H1 (cell line): ENCODE data around the gene ACTN4. TPM values are rescaled to one million over a fixed set of nuclear protein-coding genes. Genes with fewer than 3 reads are reported as not detected.

Source experiments
- CTCF ChIA-PET: fragments of 300-600 bp; sonication (Branson Sonifier 250); formaldehyde crosslinking; loops from one replicate; lab custom pipeline; 2021; ENCODE audit not compliant: partially characterized antibody; lab: Charles Lee
- POLR2A ChIA-PET: fragments of 300-600 bp; sonication (Branson Sonifier 250); formaldehyde crosslinking; loops from one replicate; lab custom pipeline; 2021; ENCODE audit warnings: inconsistent platforms; ENCODE audit not compliant: partially characterized antibody; lab: Charles Lee
- DNase-seq, 2 experiments: peaks; one replicate each; pipeline versions ENCODE4 v3.0.0 to v3.0.0-alpha.2; 2010 to 2022; ENCODE audit warnings: low spot score in 2 of 2, low read depth in 1 of 2, mixed read lengths in 1 of 2
- FAIRE-seq: peaks from 2 replicates; lab custom pipeline; 2011; peaks lifted over from hg19 to GRCh38; lab: Jason Lieb, UNC
- H2AFZ ChIP-seq: 2 replicates; pipeline ENCODE4 v1.8.1; 2012; ENCODE audit warnings: low read length, inconsistent platforms
- H2AK5ac ChIP-seq: 2 replicates; pipeline ENCODE4 v1.6.1; 2013; ENCODE audit warnings: low read depth, low read length
- H2BK120ac ChIP-seq: replicated peaks from 2 replicates; pipeline ENCODE3; 2013; ENCODE audit warnings: low read depth, low read length, inconsistent platforms
- H2BK12ac ChIP-seq: 2 replicates; pipeline ENCODE4 v1.6.1; 2013; ENCODE audit warnings: low read depth, low read length
- H2BK15ac ChIP-seq: 2 replicates; pipeline ENCODE4 v1.6.1; 2013; ENCODE audit warnings: low read length
- H2BK20ac ChIP-seq: 2 replicates; pipeline ENCODE4 v1.6.1; 2013; ENCODE audit warnings: low read length
- H2BK5ac ChIP-seq: 2 replicates; pipeline ENCODE4 v1.6.1; 2013; ENCODE audit warnings: low read depth, low read length
- H3K14ac ChIP-seq: 2 replicates; pipeline ENCODE4 v1.6.1; 2013; ENCODE audit warnings: inconsistent platforms; ENCODE audit not compliant: insufficient read length
- H3K18ac ChIP-seq: 2 replicates; pipeline ENCODE4 v1.6.1; 2013; ENCODE audit warnings: low read length; ENCODE audit errors: extremely low read depth
- H3K23ac ChIP-seq: 2 replicates; pipeline ENCODE4 v1.6.1; 2013; ENCODE audit warnings: inconsistent platforms; ENCODE audit not compliant: insufficient read length
- H3K23me2 ChIP-seq: 2 replicates; pipeline ENCODE4 v1.6.1; 2013; ENCODE audit warnings: low read depth, low read length
- H3K27ac ChIP-seq: 2 replicates; pipeline ENCODE4 v1.6.1; 2011; ENCODE audit warnings: low read depth, low read length, inconsistent platforms
- H3K27me3 ChIP-seq, 4 experiments: replicated peaks in 1 of 4; 1 replicate in 1 of 4; 2 replicates in 3 of 4; pipeline versions ENCODE4 v1.6.1 to v1.8.1; 2011 to 2013; ENCODE audit warnings: low read length in 3 of 4, mild to moderate bottlenecking in 3 of 4, inconsistent platforms in 2 of 4, mixed read lengths in 2 of 4, moderate library complexity in 1 of 4; ENCODE audit not compliant: control insufficient read depth in 3 of 4, insufficient read depth in 3 of 4; ENCODE audit errors: extremely low read depth in 1 of 4
- H3K36me3 ChIP-seq, 4 experiments: 2 replicates each; pipeline versions ENCODE4 v1.6.1 to v1.8.1; 2011 to 2013; ENCODE audit warnings: mild to moderate bottlenecking in 4 of 4, low read length in 3 of 4, moderate library complexity in 2 of 4, control low read depth in 1 of 4, inconsistent platforms in 1 of 4; ENCODE audit not compliant: insufficient read depth in 4 of 4, control insufficient read depth in 2 of 4
- H3K4ac ChIP-seq: replicated peaks from 2 replicates; pipeline ENCODE3; 2013; ENCODE audit warnings: low read length, low read depth, mixed read lengths, inconsistent platforms; ENCODE audit not compliant: insufficient read length
- H3K4me1 ChIP-seq, 4 experiments: replicated peaks in 1 of 4; 1 replicate in 1 of 4; 2 replicates in 3 of 4; pipeline versions ENCODE4 v1.6.1 to v1.8.1; 2011 to 2013; ENCODE audit warnings: low read length in 3 of 4, inconsistent platforms in 2 of 4, mixed read lengths in 1 of 4; ENCODE audit not compliant: insufficient read depth in 4 of 4, control insufficient read depth in 3 of 4
- H3K4me2 ChIP-seq, 2 experiments: 2 replicates each; pipeline versions ENCODE4 v1.6.1 to v1.8.1; 2011 to 2013; ENCODE audit warnings: low read depth in 2 of 2, low read length in 2 of 2, control low read depth in 1 of 2, inconsistent platforms in 1 of 2, mild to moderate bottlenecking in 1 of 2; ENCODE audit not compliant: insufficient read depth in 1 of 2
- H3K4me3 ChIP-seq, 4 experiments: fragments of 200-600, 300-600 bp in 1 of 4; sonication (generic), shearing (Covaris generic), sonication (Bioruptor Twin) in 1 of 4; 2 replicates each; pipeline versions ENCODE4 v1.5.1 to v1.8.1; 2011 to 2016; ENCODE audit warnings: low read length in 4 of 4, low read depth in 3 of 4, control low read depth in 2 of 4, inconsistent platforms in 2 of 4, mild to moderate bottlenecking in 2 of 4, mixed read lengths in 1 of 4, moderate library complexity in 1 of 4; ENCODE audit not compliant: insufficient read depth in 2 of 4; ENCODE audit errors: extremely low read depth in 1 of 4
- H3K56ac ChIP-seq: replicated peaks from 2 replicates; pipeline ENCODE3; 2013; ENCODE audit warnings: low read depth, mild to moderate bottlenecking, mixed read lengths, low read length, inconsistent platforms; ENCODE audit not compliant: insufficient read length
- H3K79me1 ChIP-seq: 2 replicates; pipeline ENCODE4 v1.6.1; 2013; ENCODE audit warnings: low read depth, low read length, control low read depth
- H3K79me2 ChIP-seq, 2 experiments: 2 replicates each; pipeline versions ENCODE4 v1.6.1 to v1.8.1; 2012 to 2013; ENCODE audit warnings: low read length in 2 of 2, mild to moderate bottlenecking in 2 of 2, inconsistent platforms in 1 of 2; ENCODE audit not compliant: insufficient read depth in 2 of 2, control insufficient read depth in 1 of 2
- H3K9ac ChIP-seq, 4 experiments: replicated peaks in 1 of 4; 1 replicate in 1 of 4; 2 replicates in 3 of 4; pipeline versions ENCODE4 v1.6.1 to v1.8.1; 2011 to 2013; ENCODE audit warnings: low read depth in 3 of 4, low read length in 3 of 4, control low read depth in 2 of 4, mild to moderate bottlenecking in 2 of 4, moderate library complexity in 2 of 4, inconsistent platforms in 1 of 4; ENCODE audit errors: extremely low read depth in 1 of 4
- H3K9me3 ChIP-seq, 2 experiments: 2 replicates each; pipeline versions ENCODE4 v1.6.1 to v1.8.1; 2012 to 2013; ENCODE audit warnings: mild to moderate bottlenecking in 2 of 2, moderate library complexity in 2 of 2, control low read depth in 1 of 2, inconsistent platforms in 1 of 2, low read depth in 1 of 2, low read length in 1 of 2, mixed read lengths in 1 of 2; ENCODE audit not compliant: insufficient read depth in 2 of 2
- H4K20me1 ChIP-seq, 2 experiments: replicated peaks in 1 of 2; 2 replicates each; pipeline versions ENCODE3 to v1.8.1; 2011 to 2013; ENCODE audit warnings: inconsistent platforms in 2 of 2, low read length in 2 of 2, mild to moderate bottlenecking in 1 of 2; ENCODE audit not compliant: insufficient read depth in 2 of 2, control insufficient read depth in 1 of 2
- H4K5ac ChIP-seq: 2 replicates; pipeline ENCODE4 v1.6.1; 2013; ENCODE audit warnings: low read length, low read depth, mixed read lengths, inconsistent platforms; ENCODE audit not compliant: insufficient read length
- H4K8ac ChIP-seq: 2 replicates; pipeline ENCODE4 v1.8.0; 2013; ENCODE audit warnings: mild to moderate bottlenecking, moderate library complexity, low read length, inconsistent platforms; ENCODE audit not compliant: insufficient read depth; ENCODE audit errors: extremely low read depth
- H4K91ac ChIP-seq: replicated peaks from 2 replicates; pipeline ENCODE3; 2013; ENCODE audit warnings: low read length, mixed read lengths, inconsistent platforms; ENCODE audit not compliant: insufficient read length
- ASH2L ChIP-seq: fragments of 200-600, 300-600 bp; sonication (generic); IDR thresholded peaks from one replicate; pipeline ENCODE4 v1.7.1; 2017; ENCODE audit warnings: low read length
- BACH1 ChIP-seq: IDR thresholded peaks from 2 replicates; pipeline ENCODE4 v1.6.1; 2012; ENCODE audit warnings: low read length, improper control_type of control experiment
- CHD1 ChIP-seq: IDR thresholded peaks from 2 replicates; pipeline ENCODE4 v1.6.1; 2012; ENCODE audit warnings: low read depth, low read length, improper control_type of control experiment
- GTF2F1 ChIP-seq: IDR thresholded peaks from 2 replicates; pipeline ENCODE4 v1.6.1; 2012; ENCODE audit warnings: low read depth, low read length, improper control_type of control experiment, borderline replicate concordance
- JUND ChIP-seq: IDR thresholded peaks from 2 replicates; pipeline ENCODE4 v1.6.1; 2011; ENCODE audit warnings: mild to moderate bottlenecking, improper control_type of control experiment, low read length
- KDM4A ChIP-seq: IDR thresholded peaks from one replicate; pipeline ENCODE4 v1.7.1; 2012; ENCODE audit warnings: low read depth, mild to moderate bottlenecking, moderate library complexity, low read length, inconsistent platforms; ENCODE audit not compliant: severe bottlenecking
- KDM5A ChIP-seq: fragments of 200-600 bp; IDR thresholded peaks from 2 replicates; pipeline ENCODE4 v1.7.1; 2012; ENCODE audit warnings: mild to moderate bottlenecking, low read length, inconsistent platforms, mixed read lengths
- RAD21 ChIP-seq, 2 experiments: IDR thresholded peaks in 1 of 2; conservative IDR thresholded peaks in 1 of 2; 2 replicates each; pipeline ENCODE4 v1.6.1; 2011; ENCODE audit warnings: low read depth in 2 of 2, low read length in 2 of 2, improper control_type of control experiment in 1 of 2, inconsistent platforms in 1 of 2, mild to moderate bottlenecking in 1 of 2, moderate library complexity in 1 of 2
- SAP30 ChIP-seq: fragments of 300-600 bp; sonication (generic); IDR thresholded peaks from 2 replicates; pipeline ENCODE4 v1.7.1; 2012; ENCODE audit warnings: low read length, moderate library complexity, mild to moderate bottlenecking, inconsistent platforms; ENCODE audit not compliant: insufficient read depth, insufficient replicate concordance
- TAF1 ChIP-seq: IDR thresholded peaks from 2 replicates; pipeline ENCODE4 v1.6.1; 2011; ENCODE audit warnings: mild to moderate bottlenecking, low read depth, low read length
- TBP ChIP-seq: IDR thresholded peaks from 2 replicates; pipeline ENCODE4 v1.6.1; 2011; ENCODE audit warnings: low read depth, low read length, improper control_type of control experiment
- WGBS, 2 experiments: shearing (Covaris generic) in 1 of 2; methylation state at CpG; one replicate each; pipeline versions ENCODE4 v1.1.6 to v1.1.7; 2013 to 2015; ENCODE audit warnings: low lambda C conversion rate in 2 of 2, mixed read lengths in 2 of 2, inconsistent platforms in 1 of 2, low coverage in 1 of 2, missing lambda C conversion rate in 1 of 2; ENCODE audit not compliant: insufficient replicate concordance in 2 of 2, insufficient coverage in 1 of 2, insufficient read length in 1 of 2; ENCODE audit errors: extremely low coverage in 1 of 2, missing lambda C conversion rate in 1 of 2; 5-methylcytosine and 5-hydroxymethylcytosine counted together
- polyA plus RNA-seq, 7 experiments: library from polyadenylated mRNA; depleted of rRNA in 3 of 7; stranded (reverse) in 5 of 7; unstranded in 2 of 7; fragments of >200 nt in 5 of 7; fragments of 200-250 nt in 2 of 7; gene quantifications; 1 replicate in 5 of 7; 2 replicates in 1 of 7; 4 replicates in 1 of 7; pipeline versions ENCODE4 v1.2.1 to v1.2.3, GENCODE V29; 2011 to 2013; ENCODE audit warnings: missing spikeins in 2 of 7, mixed read lengths in 2 of 7
- total RNA-seq: library from RNA; stranded (reverse); fragmentation: NEBNext Ultra II Directional; extraction: Animal tissue kit (Norgen Biotek cat#: 25700); gene quantifications from 2 replicates; pipeline ENCODE4 v1.2.1, GENCODE V29; 2021

Gene ACTN4
- total and polyA plus RNA-seq, 2 of the 8 experiments (the other 6 are each of a cell fraction or from before 2014, with no cell fraction given) = 211 to 520 TPM

DNA sequence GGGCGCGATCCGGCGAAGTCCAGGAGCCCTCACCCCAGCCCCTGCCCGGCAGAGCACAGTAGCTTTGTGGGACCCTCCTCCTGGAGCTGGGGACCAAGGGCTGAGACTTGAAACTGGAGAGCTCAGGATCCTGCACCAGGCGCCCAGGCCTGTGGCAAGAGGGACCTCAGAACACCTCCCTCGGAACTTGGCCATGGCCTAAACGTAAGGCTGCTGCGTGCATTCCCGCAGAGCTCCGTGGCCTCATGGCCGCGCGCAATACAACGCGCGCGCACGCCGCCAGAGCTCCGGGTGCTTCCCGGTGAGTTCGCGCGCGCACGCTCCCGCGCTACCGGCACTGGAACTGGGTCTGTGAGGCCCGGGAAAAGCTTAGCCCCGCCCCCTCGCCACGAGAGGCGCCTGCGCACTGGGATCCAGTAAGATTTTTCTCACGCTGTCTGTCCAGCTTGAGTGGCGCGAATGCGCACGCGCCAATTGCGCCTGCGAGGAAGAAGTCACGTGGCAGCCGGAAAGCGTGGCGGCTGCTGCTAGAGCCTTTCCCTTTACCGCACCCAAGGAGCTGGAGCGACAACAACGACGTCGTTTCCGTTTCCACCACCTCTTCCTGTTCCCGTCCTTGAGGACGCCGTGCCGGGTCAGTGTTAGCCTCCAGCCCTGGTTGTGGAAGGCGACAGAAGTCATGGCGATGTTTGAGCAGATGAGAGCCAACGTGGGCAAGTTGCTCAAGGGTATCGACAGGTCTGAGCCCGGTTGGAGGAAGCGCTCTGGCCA, 28.7 kb upstream of the ACTN4 start, which contains the start of gene EIF3K:
Gene EIF3K, plus strand, starts transcription at position 599 of the 771 bp plus-strand sequence. Its CDS starts 81 bp downstream, at position 680.
- ChIA-PET POLR2A (interaction anchor here (0.5 to 2.6 kb wide), 14 partner anchors 10 to 230 kb away, joined by 3 to 12 read pairs (median 4); no protein-coding TSS in a partner anchor), CTCF (interaction anchor here (0.6 to 5.9 kb wide), 10 partner anchors 9 to 300 kb away, joined by 3 to 27 read pairs (median 4); partner anchors contain the start of gene FAM98C)
- H3K4ac ChIP-seq = peak within 1 kb of the TSS; percentile 89
- no peak within 1 kb of the TSS for H3K23ac ChIP-seq
- peak within 1 kb of the TSS; percentile 84 for H4K5ac ChIP-seq
- 6% methylated on average over 64 of the region's 64 CpGs; no CpG with 5 or more reads in 1 of the 2 experiments for WGBS, 2 experiments
- peak within 1 kb of the TSS; percentile 36 for H2BK120ac ChIP-seq
- peak within 1 kb of the TSS; percentile 51; the same call in 1 of the 2 replicates for H2BK12ac ChIP-seq
- peak within 1 kb of the TSS; percentile 76 for H3K18ac ChIP-seq
- no peaks in the 10 kb centered on the region for H3K27me3 ChIP-seq
- H3K56ac ChIP-seq = peak within 1 kb of the TSS; percentile 33
- peak within 1 kb of the TSS; percentile 96 for H4K91ac ChIP-seq
- peaks cover 2% of the 10 kb centered on the region for H3K23me2 ChIP-seq
- H3K4me3 ChIP-seq = peak within 1 kb of the TSS; percentile 87 to 99 (median 92)
- H3K79me2 ChIP-seq = peaks cover 0 to 15% of the 10 kb centered on the region in 2 experiments; a peak in 2 of 4 replicates
- peaks cover 7 to 27% (median 19%) of the 10 kb centered on the region in 4 experiments for H3K36me3 ChIP-seq
- no peaks in the 10 kb centered on the region for H3K9me3 ChIP-seq
- DNase-seq (peak; percentile 99 to 100), FAIRE-seq (peak; percentile 72)
- no peak within 1 kb of the TSS for H3K14ac ChIP-seq
- peak within 1 kb of the TSS; percentile 83 for H2BK15ac ChIP-seq
- H4K8ac ChIP-seq = peak within 1 kb of the TSS; percentile 94; the same call in 1 of the 2 replicates
- peaks cover 4 to 14% (median 11%) of the 10 kb centered on the region in 4 experiments for H3K4me1 ChIP-seq
- peak within 1 kb of the TSS; percentile 82 for H2BK5ac ChIP-seq
- H4K20me1 ChIP-seq = peaks cover 0 to 4% of the 10 kb centered on the region in 2 experiments
- peak within 1 kb of the TSS; percentile 95; the same call in 1 of the 2 replicates for H2AFZ ChIP-seq
- peaks cover 7% of the 10 kb centered on the region for H3K79me1 ChIP-seq
- peak within 1 kb of the TSS; percentile 72; the same call in 1 of the 2 replicates for H2AK5ac ChIP-seq
- H3K9ac ChIP-seq = peak within 1 kb of the TSS; percentile 85 to 92 (median 88)
- H3K27ac ChIP-seq = peak within 1 kb of the TSS; percentile 78
- no peak within 1 kb of the TSS for H2BK20ac ChIP-seq
- peak within 1 kb of the TSS; percentile 81 to 92 for H3K4me2 ChIP-seq
- TF ChIP-seq TAF1 = peak; percentile 75
- TF ChIP-seq GTF2F1 = no peak
- peak; percentile 46; the same call in 1 of the 2 replicates for TF ChIP-seq TBP
- TF ChIP-seq ASH2L = peak; percentile 56
- peak; percentile 60; the same call in 1 of the 2 replicates for TF ChIP-seq BACH1
- peak; percentile 45 for TF ChIP-seq KDM4A
- peak; percentile 96 for TF ChIP-seq SAP30
- TF ChIP-seq CHD1 = no peak
- TF ChIP-seq JUND = 0 out of 2 replicates have a peak, but pooled peaks have one; percentile 2
- TF ChIP-seq KDM5A = no peak; the same call in 1 of the 2 replicates
- TF ChIP-seq RAD21 (IDR thresholded peaks at IDR 0.05 in 1 of 2, conservative IDR thresholded peaks at IDR 0.05 in 1 of 2; ENCODE audit: low read depth in 2 of 2, low read length in 2 of 2) = no peak
